ENCODE data around the gene QSOX2.
A peak's percentile ranks its signal among the peaks of the same experiment; 100 is the strongest.

QSOX2 gene

GRCh38 chr9:136287960-136288753 is 42.5 kb upstream of the QSOX2 start:
- H3K9me3 ChIP-seq (ENCODE audit: low read length) = no peaks in the 10 kb centered on the region
- H3K4me3 ChIP-seq (ENCODE audit: low read depth in 1 of 2, low read length in 2 of 2) = no peak overlapping the region
- H3K4me1 ChIP-seq (ENCODE audit: insufficient read depth, low read length) = no peaks in the 10 kb centered on the region
- H3K9ac ChIP-seq (ENCODE audit: low read length) = no peak overlapping the region
- H3K27ac ChIP-seq (ENCODE audit: low read depth, low read length) = no peak overlapping the region
- H3K27me3 ChIP-seq (ENCODE audit: control insufficient read depth in 1 of 2, insufficient read depth in 2 of 2, low read length in 2 of 2) = peaks cover 0 to 58% of the 10 kb centered on the region in 2 donors
- no peaks in the 10 kb centered on the region for H3K36me3 ChIP-seq (ENCODE audit: insufficient read depth, low read length)

GRCh38 chr9:136286987-136287379 is 41.4 kb upstream of the QSOX2 start:
- no peaks in the 10 kb centered on the region for H3K9me3 ChIP-seq (ENCODE audit: low read length)
- H3K27ac ChIP-seq (ENCODE audit: low read depth, low read length) = no peak overlapping the region
- no peaks in the 10 kb centered on the region for H3K36me3 ChIP-seq (ENCODE audit: insufficient read depth, low read length)
- H3K27me3 ChIP-seq (ENCODE audit: control insufficient read depth in 1 of 2, insufficient read depth in 2 of 2, low read length in 2 of 2) = peaks cover 0 to 64% of the 10 kb centered on the region in 2 donors
- H3K9ac ChIP-seq (ENCODE audit: low read length) = no peak overlapping the region
- no peaks in the 10 kb centered on the region for H3K4me1 ChIP-seq (ENCODE audit: insufficient read depth, low read length)
- H3K4me3 ChIP-seq (ENCODE audit: low read depth in 1 of 2, low read length in 2 of 2) = no peak overlapping the region

- no peak overlapping the region for H3K9ac ChIP-seq (ENCODE audit: low read length)
- H3K9me3 ChIP-seq (ENCODE audit: low read length) = no peaks in the 10 kb centered on the region
Observed at GRCh38 chr9:136286359-136286986, 40.9 kb upstream of the QSOX2 start.

GRCh38 chr9:136285501-136286358 is 40.1 kb upstream of the QSOX2 start:
- H3K4me1 ChIP-seq (ENCODE audit: insufficient read depth, low read length) = no peaks in the 10 kb centered on the region
- no peaks in the 10 kb centered on the region for H3K36me3 ChIP-seq (ENCODE audit: insufficient read depth, low read length)
- H3K9ac ChIP-seq (ENCODE audit: low read length) = no peak overlapping the region
- no peaks in the 10 kb centered on the region for H3K9me3 ChIP-seq (ENCODE audit: low read length)
- peaks cover 0 to 72% of the 10 kb centered on the region in 2 donors for H3K27me3 ChIP-seq (ENCODE audit: control insufficient read depth in 1 of 2, insufficient read depth in 2 of 2, low read length in 2 of 2)
- H3K4me3 ChIP-seq (ENCODE audit: low read depth in 1 of 2, low read length in 2 of 2) = no peak overlapping the region
- H3K27ac ChIP-seq (ENCODE audit: low read depth, low read length) = no peak overlapping the region

More at GRCh38 chr9:136286359-136286986, 40.9 kb upstream of the QSOX2 start:
- H3K27ac ChIP-seq (ENCODE audit: low read depth, low read length) = no peak overlapping the region
- H3K36me3 ChIP-seq (ENCODE audit: insufficient read depth, low read length) = no peaks in the 10 kb centered on the region
- no peak overlapping the region for H3K4me3 ChIP-seq (ENCODE audit: low read depth in 1 of 2, low read length in 2 of 2)
- H3K27me3 ChIP-seq (ENCODE audit: control insufficient read depth in 1 of 2, insufficient read depth in 2 of 2, low read length in 2 of 2) = peaks cover 0 to 70% of the 10 kb centered on the region in 2 donors
- H3K4me1 ChIP-seq (ENCODE audit: insufficient read depth, low read length) = no peaks in the 10 kb centered on the region

- Histone ChIP-seq H3K9ac (ENCODE audit: low read length) (no peak overlapping the region), H3K4me3 (ENCODE audit: low read depth in 1 of 2, low read length in 2 of 2) (no peak overlapping the region), H3K27ac (ENCODE audit: low read depth, low read length) (no peak overlapping the region), H3K4me1 (ENCODE audit: insufficient read depth, low read length) (no peaks in the 10 kb centered on the region), H3K27me3 (ENCODE audit: control insufficient read depth in 1 of 2, insufficient read depth in 2 of 2, low read length in 2 of 2) (peaks cover 0 to 70% of the 10 kb centered on the region in 2 donors), H3K36me3 (ENCODE audit: insufficient read depth, low read length) (no peaks in the 10 kb centered on the region), H3K9me3 (ENCODE audit: low read length) (no peaks in the 10 kb centered on the region)
Observed at GRCh38 chr9:136284951-136285350, 39.3 kb upstream of the QSOX2 start.

GRCh38 chr9:136284311-136284710 is 38.7 kb upstream of the QSOX2 start:
- H3K4me3 ChIP-seq (ENCODE audit: low read depth in 1 of 2, low read length in 2 of 2) = no peak overlapping the region
- H3K27ac ChIP-seq (ENCODE audit: low read depth, low read length) = no peak overlapping the region
- H3K36me3 ChIP-seq (ENCODE audit: insufficient read depth, low read length) = no peaks in the 10 kb centered on the region
- H3K4me1 ChIP-seq (ENCODE audit: insufficient read depth, low read length) = no peaks in the 10 kb centered on the region
- peaks cover 0 to 68% of the 10 kb centered on the region in 2 donors for H3K27me3 ChIP-seq (ENCODE audit: control insufficient read depth in 1 of 2, insufficient read depth in 2 of 2, low read length in 2 of 2)
- H3K9me3 ChIP-seq (ENCODE audit: low read length) = no peaks in the 10 kb centered on the region
- no peak overlapping the region for H3K9ac ChIP-seq (ENCODE audit: low read length)

GRCh38 chr9:136283291-136284235 is 38.0 kb upstream of the QSOX2 start:
- Histone ChIP-seq H3K27me3 (ENCODE audit: control insufficient read depth in 1 of 2, insufficient read depth in 2 of 2, low read length in 2 of 2) (peaks cover 0 to 66% of the 10 kb centered on the region in 2 donors), H3K4me3 (ENCODE audit: low read depth in 1 of 2, low read length in 2 of 2) (peak overlapping the region in 1 of 2 donors; percentile 32), H3K9ac (ENCODE audit: low read length) (no peak overlapping the region)

GRCh38 chr9:136282272-136282861 is 36.8 kb upstream of the QSOX2 start:
- peaks cover 0 to 58% of the 10 kb centered on the region in 2 donors for H3K27me3 ChIP-seq (ENCODE audit: control insufficient read depth in 1 of 2, insufficient read depth in 2 of 2, low read length in 2 of 2)
- H3K36me3 ChIP-seq (ENCODE audit: insufficient read depth, low read length) = no peaks in the 10 kb centered on the region
- no peak overlapping the region for H3K4me3 ChIP-seq (ENCODE audit: low read depth in 1 of 2, low read length in 2 of 2)
- H3K4me1 ChIP-seq (ENCODE audit: insufficient read depth, low read length) = no peaks in the 10 kb centered on the region
- no peak overlapping the region for H3K27ac ChIP-seq (ENCODE audit: low read depth, low read length)
- H3K9me3 ChIP-seq (ENCODE audit: low read length) = no peaks in the 10 kb centered on the region
- H3K9ac ChIP-seq (ENCODE audit: low read length) = no peak overlapping the region

More at GRCh38 chr9:136283291-136284235, 38.0 kb upstream of the QSOX2 start:
- Histone ChIP-seq H3K9me3 (ENCODE audit: low read length) (no peaks in the 10 kb centered on the region), H3K27ac (ENCODE audit: low read depth, low read length) (no peak overlapping the region), H3K36me3 (ENCODE audit: insufficient read depth, low read length) (no peaks in the 10 kb centered on the region), H3K4me1 (ENCODE audit: insufficient read depth, low read length) (no peaks in the 10 kb centered on the region)

- Histone ChIP-seq H3K9me3 (ENCODE audit: low read length) (no peaks in the 10 kb centered on the region), H3K4me1 (ENCODE audit: insufficient read depth, low read length) (no peaks in the 10 kb centered on the region), H3K36me3 (ENCODE audit: insufficient read depth, low read length) (no peaks in the 10 kb centered on the region), H3K9ac (ENCODE audit: low read length) (no peak overlapping the region), H3K4me3 (ENCODE audit: low read depth in 1 of 2, low read length in 2 of 2) (no peak overlapping the region), H3K27ac (ENCODE audit: low read depth, low read length) (no peak overlapping the region), H3K27me3 (ENCODE audit: control insufficient read depth in 1 of 2, insufficient read depth in 2 of 2, low read length in 2 of 2) (peaks cover 0 to 51% of the 10 kb centered on the region in 2 donors)
Observed at GRCh38 chr9:136281421-136282271, 36.0 kb upstream of the QSOX2 start.

Measured in muscle layer of colon (tissue), 2 donors.